ENCODE results near the gene MAPK10.

MAPK10 gene

GRCh38 chr4:86367577-86367976 is 7.7 kb upstream of the MAPK10 start:
- DNase-seq (ENCODE audit: low read depth) = peak; percentile 67

GRCh38 chr4:86366920-86367319 is 7.1 kb upstream of the MAPK10 start:
- TF ChIP-seq CTCF (IDR thresholded peaks at IDR 0.05; ENCODE audit: low read length, missing control alignments) = no peak
- H3K4me3 ChIP-seq (replicated peaks; ENCODE audit: low read depth, low read length) = no peak overlapping the region
- DNase-seq (ENCODE audit: low read depth) = no peak

More at GRCh38 chr4:86367577-86367976, 7.7 kb upstream of the MAPK10 start:
- TF ChIP-seq CTCF (IDR thresholded peaks at IDR 0.05; ENCODE audit: low read length, missing control alignments) = no peak
- H3K4me3 ChIP-seq (replicated peaks; ENCODE audit: low read depth, low read length) = no peak overlapping the region

GRCh38 chr4:86362510-86362909 is 2.7 kb upstream of the MAPK10 start:
- TF ChIP-seq CTCF (IDR thresholded peaks at IDR 0.05; ENCODE audit: low read length, missing control alignments) = no peak
- no peak for DNase-seq (ENCODE audit: low read depth)
- H3K4me3 ChIP-seq (replicated peaks; ENCODE audit: low read depth, low read length) = no peak overlapping the region

GRCh38 chr4:86358257-86358656 is 1.6 kb downstream of the MAPK10 start:
- peak; percentile 28 for DNase-seq (ENCODE audit: low read depth)
- no peak overlapping the region for H3K4me3 ChIP-seq (replicated peaks; ENCODE audit: low read depth, low read length)
- no peak for TF ChIP-seq CTCF (IDR thresholded peaks at IDR 0.05; ENCODE audit: low read length, missing control alignments)

- DNase-seq (ENCODE audit: low read depth) = no peak
- TF ChIP-seq CTCF (IDR thresholded peaks at IDR 0.05; ENCODE audit: low read length, missing control alignments) = no peak
- no peak overlapping the region for H3K4me3 ChIP-seq (replicated peaks; ENCODE audit: low read depth, low read length)
These were observed 2.2 kb downstream of the MAPK10 start for GRCh38 chr4:86357608-86358007.

GRCh38 chr4:86356425-86357210 is 3.2 kb downstream of the MAPK10 start:
- TF ChIP-seq CTCF (IDR thresholded peaks at IDR 0.05; ENCODE audit: low read length, missing control alignments) = no peak
- H3K4me3 ChIP-seq (replicated peaks; ENCODE audit: low read depth, low read length) = no peak overlapping the region
- no peak for DNase-seq (ENCODE audit: low read depth)

- TF ChIP-seq CTCF (IDR thresholded peaks at IDR 0.05; ENCODE audit: low read length, missing control alignments) = no peak
- no peak overlapping the region for H3K4me3 ChIP-seq (replicated peaks; ENCODE audit: low read depth, low read length)
- DNase-seq (ENCODE audit: low read depth) = no peak
These were observed 5.5 kb downstream of the MAPK10 start for GRCh38 chr4:86354390-86354789.
